Keratinocyte (primary cell): ENCODE results near the gene SBNO1. TPM values are rescaled to one million over a fixed set of nuclear protein-coding genes. Genes with fewer than 3 reads are reported as not detected.

ENCODE experiments used
- DNase-seq: peaks from one replicate; pipeline ENCODE4 v3.0.0-alpha.2; 2011; ENCODE audit warnings: low read depth, missing footprints, low spot score
- FAIRE-seq: peaks from 2 replicates; lab custom pipeline; 2011; peaks lifted over from hg19 to GRCh38; lab: Jason Lieb, UNC
- H2AFZ ChIP-seq: 2 replicates; pipeline ENCODE4 v1.6.0; 2012; ENCODE audit warnings: low read length, control low read depth, inconsistent platforms; ENCODE audit not compliant: control insufficient read depth
- H3K27ac ChIP-seq: 2 replicates; pipeline ENCODE4 v1.5.1; 2011; ENCODE audit warnings: low read length; ENCODE audit not compliant: control insufficient read depth, insufficient read depth
- H3K27me3 ChIP-seq: 3 replicates; pipeline ENCODE4 v1.6.0; 2011; ENCODE audit warnings: low read length; ENCODE audit not compliant: control insufficient read depth, insufficient read depth; ENCODE audit errors: extremely low read depth
- H3K36me3 ChIP-seq, 2 experiments: 2 replicates in 1 of 2; 3 replicates in 1 of 2; pipeline ENCODE4 v1.5.1; 2011; ENCODE audit warnings: low read length in 2 of 2, mild to moderate bottlenecking in 1 of 2; ENCODE audit not compliant: control insufficient read depth in 2 of 2, insufficient read depth in 2 of 2; ENCODE audit errors: extremely low read depth in 1 of 2
- H3K4me1 ChIP-seq: 3 replicates; pipeline ENCODE4 v1.5.1; 2011; ENCODE audit warnings: low read length; ENCODE audit not compliant: control insufficient read depth, insufficient read depth; ENCODE audit errors: extremely low read depth
- H3K4me2 ChIP-seq: 3 replicates; pipeline ENCODE4 v1.6.0; 2011; ENCODE audit warnings: low read depth, low read length; ENCODE audit not compliant: control insufficient read depth, insufficient read depth; ENCODE audit errors: extremely low read depth
- H3K4me3 ChIP-seq, 3 experiments: fragments of 200-600 bp in 1 of 3; sonication (generic) in 1 of 3; 2 replicates in 2 of 3; 3 replicates in 1 of 3; pipeline ENCODE4 v1.5.1; 2011 to 2016; ENCODE audit warnings: low read length in 3 of 3, mild to moderate bottlenecking in 3 of 3, control low read depth in 2 of 3, inconsistent platforms in 1 of 3, low read depth in 1 of 3, mixed read lengths in 1 of 3, mixed run types in 1 of 3, moderate library complexity in 1 of 3; ENCODE audit not compliant: control insufficient read depth in 2 of 3, insufficient read depth in 2 of 3; ENCODE audit errors: extremely low read depth in 1 of 3
- H3K79me2 ChIP-seq: 2 replicates; pipeline ENCODE4 v1.6.0; 2012; ENCODE audit warnings: low read length; ENCODE audit not compliant: control insufficient read depth, insufficient read depth
- H3K9ac ChIP-seq: 3 replicates; pipeline ENCODE4 v1.6.0; 2011; ENCODE audit warnings: low read length; ENCODE audit not compliant: control insufficient read depth, insufficient read depth; ENCODE audit errors: extremely low read depth
- H3K9me1 ChIP-seq: 3 replicates; pipeline ENCODE4 v1.6.0; 2011; ENCODE audit warnings: low read length; ENCODE audit not compliant: control insufficient read depth, insufficient read depth; ENCODE audit errors: extremely low read depth
- H3K9me3 ChIP-seq: 2 replicates; pipeline ENCODE4 v1.5.1; 2012; ENCODE audit warnings: low read depth, low read length; ENCODE audit not compliant: control insufficient read depth
- H4K20me1 ChIP-seq: 3 replicates; pipeline ENCODE4 v1.6.0; 2011; ENCODE audit warnings: low read length; ENCODE audit not compliant: control insufficient read depth, insufficient read depth; ENCODE audit errors: extremely low read depth
- EZH2 ChIP-seq: IDR thresholded peaks from one replicate; pipeline ENCODE4 v1.6.1; 2012; ENCODE audit warnings: inconsistent platforms, mild to moderate bottlenecking, low read length, moderate library complexity
- dilution Hi-C: fragments of 300-500 bp; cut with MboI; formaldehyde crosslinking; loops from one replicate; pipeline ENCODE4 v1.7.0; 2020; ENCODE audit warnings: low sequenced_read_pairs; ENCODE audit not compliant: extremely low pct_ligation_motif_present
- polyA plus RNA-seq, 5 experiments: library from polyadenylated mRNA; depleted of rRNA in 3 of 5; stranded (reverse) in 3 of 5; stranded (forward) in 1 of 5; unstranded in 1 of 5; fragments of >200 nt; gene quantifications; 1 replicate in 1 of 5; 2 replicates in 3 of 5; 3 replicates in 1 of 5; pipeline versions ENCODE4 v1.2.1 to v1.2.3, GENCODE V29; 2011 to 2012; ENCODE audit warnings: missing spikeins in 2 of 5, low read depth in 1 of 5, low replicate concordance in 1 of 5
- TF ChIP-seq, protein P1 (sequence below), 3 experiments: IDR thresholded peaks in 1 of 3; conservative IDR thresholded peaks in 1 of 3; optimal IDR thresholded peaks in 1 of 3; 2 replicates in 2 of 3; 3 replicates in 1 of 3; pipeline versions ENCODE3 to v1.5.1; 2011; ENCODE audit warnings: low read length in 3 of 3, mild to moderate bottlenecking in 3 of 3, moderate library complexity in 2 of 3, control low read depth in 1 of 3, inconsistent platforms in 1 of 3; ENCODE audit not compliant: insufficient read depth in 2 of 3; ENCODE audit errors: extremely low read depth in 1 of 3

Gene SBNO1
- polyA plus RNA-seq, 1 donor (not counting 4 experiments of a cell fraction or from before 2014, with no cell fraction given): 18.4 TPM

DNA sequence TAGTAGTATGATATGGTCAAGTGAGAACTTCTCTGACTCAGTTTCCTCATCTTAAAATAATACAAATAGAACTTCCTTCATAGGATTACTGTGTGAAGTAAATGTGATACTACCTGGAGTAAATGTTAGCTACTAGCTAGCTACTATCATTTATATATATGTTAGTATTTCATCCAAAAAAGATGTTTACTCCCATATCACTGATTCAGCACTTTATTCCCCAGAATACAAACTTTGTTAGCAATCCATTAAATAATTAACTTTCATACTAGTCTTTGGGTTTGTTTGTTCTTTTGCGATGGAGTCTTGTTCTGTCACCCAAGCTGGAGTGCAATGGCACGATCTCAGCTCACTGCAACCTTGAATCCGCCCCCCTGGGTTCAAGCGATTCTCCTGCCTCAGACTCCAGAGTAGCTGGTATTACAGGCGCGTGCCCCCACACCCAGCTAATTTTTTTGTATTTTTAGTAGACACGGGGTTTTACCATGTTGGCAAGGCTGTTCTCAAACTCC lies 8.4 kb downstream of the SBNO1 start:
- no peak overlapping the region for H3K9ac ChIP-seq
- no peak overlapping the region for H3K4me3 ChIP-seq
- no peaks in the 10 kb centered on the region for H3K9me1 ChIP-seq
- no peak for DNase-seq
- no peaks in the 10 kb centered on the region for H3K27me3 ChIP-seq
- no peak for FAIRE-seq
- no peaks in the 10 kb centered on the region for H3K9me3 ChIP-seq
- no peaks in the 10 kb centered on the region for H3K4me1 ChIP-seq
- no peak for TF ChIP-seq EZH2
- TF ChIP-seq, protein P1, sequence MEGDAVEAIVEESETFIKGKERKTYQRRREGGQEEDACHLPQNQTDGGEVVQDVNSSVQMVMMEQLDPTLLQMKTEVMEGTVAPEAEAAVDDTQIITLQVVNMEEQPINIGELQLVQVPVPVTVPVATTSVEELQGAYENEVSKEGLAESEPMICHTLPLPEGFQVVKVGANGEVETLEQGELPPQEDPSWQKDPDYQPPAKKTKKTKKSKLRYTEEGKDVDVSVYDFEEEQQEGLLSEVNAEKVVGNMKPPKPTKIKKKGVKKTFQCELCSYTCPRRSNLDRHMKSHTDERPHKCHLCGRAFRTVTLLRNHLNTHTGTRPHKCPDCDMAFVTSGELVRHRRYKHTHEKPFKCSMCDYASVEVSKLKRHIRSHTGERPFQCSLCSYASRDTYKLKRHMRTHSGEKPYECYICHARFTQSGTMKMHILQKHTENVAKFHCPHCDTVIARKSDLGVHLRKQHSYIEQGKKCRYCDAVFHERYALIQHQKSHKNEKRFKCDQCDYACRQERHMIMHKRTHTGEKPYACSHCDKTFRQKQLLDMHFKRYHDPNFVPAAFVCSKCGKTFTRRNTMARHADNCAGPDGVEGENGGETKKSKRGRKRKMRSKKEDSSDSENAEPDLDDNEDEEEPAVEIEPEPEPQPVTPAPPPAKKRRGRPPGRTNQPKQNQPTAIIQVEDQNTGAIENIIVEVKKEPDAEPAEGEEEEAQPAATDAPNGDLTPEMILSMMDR (optimal IDR thresholded peaks at IDR 0.05 in 1 of 3, IDR thresholded peaks at IDR 0.05 in 1 of 3, conservative IDR thresholded peaks at IDR 0.05 in 1 of 3; ENCODE audit: extremely low read depth in 1 of 3, insufficient read depth in 2 of 3, low read length in 3 of 3): no peak
- no peak overlapping the region for H3K4me2 ChIP-seq
- dilution Hi-C loops: no loop called here
- peaks cover 3% of the 10 kb centered on the region for H4K20me1 ChIP-seq
- no peaks in the 10 kb centered on the region for H3K36me3 ChIP-seq
- H2AFZ ChIP-seq: no peak overlapping the region
- no peak overlapping the region for H3K27ac ChIP-seq
- peaks cover 97% of the 10 kb centered on the region for H3K79me2 ChIP-seq

DNA sequence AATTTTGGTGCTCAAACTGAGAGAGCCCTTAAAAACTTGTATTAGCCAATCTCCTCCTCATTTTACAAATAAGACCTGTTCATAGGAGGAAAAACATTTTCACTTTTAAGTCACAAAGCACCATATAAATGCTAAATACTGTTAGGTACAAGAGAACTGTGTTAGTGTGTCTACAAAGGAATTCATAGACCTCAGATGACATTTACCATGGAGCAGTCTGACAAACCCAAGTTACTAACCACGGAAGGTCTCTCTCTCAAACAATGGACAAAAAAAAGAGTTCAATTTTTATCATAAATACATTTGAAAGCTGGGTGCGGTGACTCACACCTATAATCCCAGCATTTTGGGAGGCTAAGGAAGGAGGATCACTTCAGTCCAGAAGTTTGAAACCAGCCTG lies 10.0 kb downstream of the SBNO1 start:
- H3K79me2 ChIP-seq: peaks cover 93% of the 10 kb centered on the region
- H3K27ac ChIP-seq: no peak overlapping the region
- no peaks in the 10 kb centered on the region for H3K27me3 ChIP-seq
- H3K9ac ChIP-seq: no peak overlapping the region
- no peak overlapping the region for H2AFZ ChIP-seq
- FAIRE-seq: no peak
- DNase-seq: no peak
- H3K4me1 ChIP-seq: no peaks in the 10 kb centered on the region
- H3K9me1 ChIP-seq: no peaks in the 10 kb centered on the region
- no peak overlapping the region for H3K4me2 ChIP-seq
- no peak overlapping the region for H3K4me3 ChIP-seq
- peaks cover 7% of the 10 kb centered on the region for H4K20me1 ChIP-seq
- no peak for TF ChIP-seq EZH2
- no peaks in the 10 kb centered on the region for H3K9me3 ChIP-seq
- no peaks in the 10 kb centered on the region for H3K36me3 ChIP-seq
- dilution Hi-C loops: no loop called here

DNA sequence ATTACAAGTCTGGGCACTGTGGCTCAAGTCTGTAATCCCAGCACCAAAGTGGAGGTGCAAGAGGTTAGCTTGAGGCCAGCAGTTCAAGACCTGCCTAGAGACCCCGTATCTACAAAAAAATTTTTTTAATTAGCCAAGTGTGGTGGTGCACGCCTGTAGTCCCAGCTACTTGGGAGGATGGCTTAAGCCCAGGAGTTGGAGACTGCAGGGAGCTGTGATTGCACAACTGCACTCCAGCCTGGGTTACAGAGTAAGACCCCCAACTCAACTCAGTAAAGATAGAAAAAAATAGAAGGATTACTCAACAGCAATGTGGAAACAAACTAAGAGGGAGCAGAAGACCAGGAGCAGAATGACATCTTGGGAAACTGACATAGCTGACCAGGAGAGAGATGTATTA lies 13.3 kb downstream of the SBNO1 start:
- H3K4me3 ChIP-seq: no peak overlapping the region
- H3K4me1 ChIP-seq: no peaks in the 10 kb centered on the region
- DNase-seq (no peak), FAIRE-seq (no peak)
- H3K9me1 ChIP-seq: no peaks in the 10 kb centered on the region
- peaks cover 0 to 4% of the 10 kb centered on the region in 2 experiments for H3K36me3 ChIP-seq
- H3K79me2 ChIP-seq: peaks cover 67% of the 10 kb centered on the region
- no peaks in the 10 kb centered on the region for H3K9me3 ChIP-seq
- no peaks in the 10 kb centered on the region for H3K27me3 ChIP-seq
- H3K9ac ChIP-seq: no peak overlapping the region
- H4K20me1 ChIP-seq: peaks cover 7% of the 10 kb centered on the region
- no peak overlapping the region for H2AFZ ChIP-seq
- dilution Hi-C loops: no loop called here
- no peak overlapping the region for H3K27ac ChIP-seq
- H3K4me2 ChIP-seq: no peak overlapping the region
- TF ChIP-seq, protein P1 (optimal IDR thresholded peaks at IDR 0.05 in 1 of 3, IDR thresholded peaks at IDR 0.05 in 1 of 3, conservative IDR thresholded peaks at IDR 0.05 in 1 of 3; ENCODE audit: extremely low read depth in 1 of 3, insufficient read depth in 2 of 3, low read length in 3 of 3): no peak
